NCI-H345 treated with DMSO at 0.1 percent for 48 hours (cell line): Measurements from ENCODE around the gene PAPPA2.

Experiments
- DNase-seq: peaks from one replicate; lab custom pipeline; 2025; ENCODE audit not compliant: unreplicated experiment; lab: John Stamatoyannopoulos, UW

Gene PAPPA2

GRCh38 chr1:176884911-176885310 lies 421.9 kb downstream of the PAPPA2 start:
- no peak for DNase-seq

GRCh38 chr1:176885341-176885740 lies 422.4 kb downstream of the PAPPA2 start:
- no peak for DNase-seq

- DNase-seq, result no peak
These were observed 422.8 kb downstream of the PAPPA2 start for GRCh38 chr1:176885751-176886150.

- DNase-seq, result no peak
These were observed 425.6 kb downstream of the PAPPA2 start for GRCh38 chr1:176888471-176889032.

- DNase-seq, result no peak
These were observed 430.8 kb downstream of the PAPPA2 start for GRCh38 chr1:176893625-176894352.

- no peak for DNase-seq
These were observed 431.5 kb downstream of the PAPPA2 start for GRCh38 chr1:176894450-176894849.
